Measurements from ENCODE around the gene ASNSD1. TPM values are rescaled to one million over a fixed set of nuclear protein-coding genes. Genes with fewer than 3 reads are reported as not detected.
A peak's percentile ranks its signal among the peaks of the same experiment; 100 is the strongest.

ASNSD1 gene
- total and polyA plus RNA-seq, 12 donors = 25.9 to 46.7 (median 30.8) TPM

- 32 to 34% methylated on average over 12 of the region's 12 CpGs for whole genome bisulfite sequencing, 2 donors
- intact Hi-C loops (cut with DNase I) = loop anchor here in 2 of 10 donors (1.0 kb wide), 1 partner anchor 13 kb away; the partner anchor contains the start of gene ASNSD1 (in 2 of the 2)
- DNase-seq (no peak), ATAC-seq (peak in 7 of 8 donors; percentile 4 to 55 (median 31))
- no peak for TF ChIP-seq CTCF (IDR thresholded peaks at IDR 0.05)
- Histone ChIP-seq H3K36me3 (peaks cover 0 to 37% (median 9%) of the 10 kb centered on the region in 9 donors), H3K27ac (peak overlapping the region; percentile 88 to 99 (median 98)), H3K4me1 (peaks cover 0 to 31% (median 23%) of the 10 kb centered on the region in 9 donors), H3K4me3 (peak overlapping the region in 9 of 10 donors; percentile 49 to 82 (median 68)), H3K27me3 (no peaks in the 10 kb centered on the region), H3K9me3 (peaks cover 0 to 12% (median 5%) of the 10 kb centered on the region in 11 donors)
These were observed 12.6 kb downstream of the ASNSD1 start for GRCh38 chr2:189673661-189674373.

GRCh38 chr2:189674374-189675112, 13.3 kb downstream of the ASNSD1 start, which contains the start of gene ANKAR:
Gene ANKAR, plus strand, starts transcription at chr2:189674670. Its CDS starts 1,821 bp downstream, at chr2:189676491.
- intact Hi-C loops (cut with DNase I) = loop anchor here in 2 of 10 donors (1.0 kb wide), 1 partner anchor 13 kb away; the partner anchor contains the start of gene ASNSD1 (in 2 of the 2)
- peak within 1 kb of the TSS; percentile 88 to 99 (median 98) for H3K27ac ChIP-seq
- peaks cover 0 to 36% (median 23%) of the 10 kb centered on the region in 9 donors for H3K4me1 ChIP-seq
- peaks cover 0 to 19% (median 6%) of the 10 kb centered on the region in 11 donors for H3K9me3 ChIP-seq
- ATAC-seq = peak; percentile 97 to 100 (median 98)
- 1 to 2% methylated on average over 58 to 62 of the region's 62 CpGs for WGBS, 2 donors
- H3K27me3 ChIP-seq = no peaks in the 10 kb centered on the region
- peak; percentile 80 to 99 (median 91) for TF ChIP-seq CTCF (IDR thresholded peaks at IDR 0.05)
- peaks cover 0 to 30% (median 2%) of the 10 kb centered on the region in 9 donors for H3K36me3 ChIP-seq
- peak; percentile 89 to 92 for DNase-seq
- H3K4me3 ChIP-seq = peak within 1 kb of the TSS; percentile 49 to 82 (median 68)

GRCh38 chr2:189676471-189676870, 15.2 kb downstream of the ASNSD1 start:
- no peak overlapping the region for H3K27ac ChIP-seq
- H3K4me1 ChIP-seq = peaks cover 0 to 45% (median 23%) of the 10 kb centered on the region in 9 donors
- ATAC-seq = no peak
- no peak for TF ChIP-seq CTCF (IDR thresholded peaks at IDR 0.05)
- no peaks in the 10 kb centered on the region for H3K27me3 ChIP-seq
- no peak overlapping the region for H3K4me3 ChIP-seq
- 62 to 65% methylated on average over 4 of the region's 4 CpGs for WGBS, 2 donors
- peaks cover 0 to 10% (median 0%) of the 10 kb centered on the region in 9 donors for H3K36me3 ChIP-seq
- H3K9me3 ChIP-seq = peaks cover 0 to 21% (median 6%) of the 10 kb centered on the region in 11 donors
- intact Hi-C loops (cut with DNase I) = no loop called here
- DNase-seq = no peak

GRCh38 chr2:189679226-189679625, 18.0 kb downstream of the ASNSD1 start:
- intact Hi-C loops (cut with DNase I) = no loop called here
- H3K4me3 ChIP-seq = no peak overlapping the region
- H3K9me3 ChIP-seq = peaks cover 0 to 21% (median 6%) of the 10 kb centered on the region in 11 donors
- no peak for ATAC-seq
- H3K27me3 ChIP-seq = no peaks in the 10 kb centered on the region
- no peak for DNase-seq
- peaks cover 0 to 36% (median 15%) of the 10 kb centered on the region in 9 donors for H3K4me1 ChIP-seq
- TF ChIP-seq CTCF (IDR thresholded peaks at IDR 0.05) = no peak
- H3K36me3 ChIP-seq = no peaks in the 10 kb centered on the region
- no peak overlapping the region for H3K27ac ChIP-seq
